ENCODE results near the gene SEMA5A.

The SEMA5A gene

GRCh38 chr5:9464478-9464877 lies 81.4 kb downstream of the SEMA5A start:
- no peak for DNase-seq (ENCODE audit: low read depth)
- no peak overlapping the region for H3K4me3 ChIP-seq (ENCODE audit: low read depth, low read length)
- TF ChIP-seq CTCF (IDR thresholded peaks at IDR 0.05; ENCODE audit: control insufficient read depth, extremely low read depth, insufficient read depth), result no peak

GRCh38 chr5:9462109-9462508 lies 83.8 kb downstream of the SEMA5A start:
- no peak overlapping the region for H3K4me3 ChIP-seq (ENCODE audit: low read depth, low read length)
- no peak for TF ChIP-seq CTCF (IDR thresholded peaks at IDR 0.05; ENCODE audit: control insufficient read depth, extremely low read depth, insufficient read depth)
- DNase-seq (ENCODE audit: low read depth), result no peak

- no peak for DNase-seq (ENCODE audit: low read depth)
- no peak overlapping the region for H3K4me3 ChIP-seq (ENCODE audit: low read depth, low read length)
- TF ChIP-seq CTCF (IDR thresholded peaks at IDR 0.05; ENCODE audit: control insufficient read depth, extremely low read depth, insufficient read depth), result no peak
These were observed 84.8 kb downstream of the SEMA5A start for GRCh38 chr5:9460885-9461645.

GRCh38 chr5:9456435-9457042 lies 89.3 kb downstream of the SEMA5A start:
- DNase-seq (ENCODE audit: low read depth), result no peak
- no peak for TF ChIP-seq CTCF (IDR thresholded peaks at IDR 0.05; ENCODE audit: control insufficient read depth, extremely low read depth, insufficient read depth)
- H3K4me3 ChIP-seq (ENCODE audit: low read depth, low read length), result no peak overlapping the region

- H3K4me3 ChIP-seq (ENCODE audit: low read depth, low read length), result no peak overlapping the region
- TF ChIP-seq CTCF (IDR thresholded peaks at IDR 0.05; ENCODE audit: control insufficient read depth, extremely low read depth, insufficient read depth), result no peak
- no peak for DNase-seq (ENCODE audit: low read depth)
These were observed 89.9 kb downstream of the SEMA5A start for GRCh38 chr5:9455826-9456434.

- TF ChIP-seq CTCF (IDR thresholded peaks at IDR 0.05; ENCODE audit: control insufficient read depth, extremely low read depth, insufficient read depth), result no peak
- no peak overlapping the region for H3K4me3 ChIP-seq (ENCODE audit: low read depth, low read length)
- no peak for DNase-seq (ENCODE audit: low read depth)
These were observed 91.4 kb downstream of the SEMA5A start for GRCh38 chr5:9454491-9454890.

Data from LNCaP clone FGC (cell line).